ENCODE data around the gene ITGB1. TPM values are rescaled to one million over a fixed set of nuclear protein-coding genes. Genes with fewer than 3 reads are reported as not detected.
A peak's percentile ranks its signal among the peaks of the same experiment; 100 is the strongest.

Gene ITGB1
- total and polyA plus RNA-seq, 2 experiments from 2014 or later, result 3,297 to 5,235 TPM

DNA sequence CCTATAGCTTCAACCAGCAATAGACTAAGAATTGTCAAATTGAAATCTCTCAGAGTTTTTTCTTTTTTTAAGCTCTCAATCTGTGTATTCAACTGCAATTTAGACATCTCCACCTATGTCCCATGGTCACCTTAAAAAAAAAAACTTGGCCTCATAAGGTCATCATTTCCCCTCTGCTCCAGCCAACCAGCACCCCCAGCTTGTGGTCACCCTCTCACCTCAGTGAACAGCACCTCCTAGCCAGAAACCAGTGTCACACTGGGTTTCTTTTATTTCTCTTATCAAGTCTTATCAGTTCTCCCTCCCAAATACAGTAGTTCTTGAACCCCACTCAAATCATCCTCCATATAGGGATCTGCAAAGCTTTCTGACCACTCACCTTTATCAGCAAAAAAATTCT lies 4.0 kb downstream of the ITGB1 start:
- Histone ChIP-seq H3K79me2 (ENCODE audit: insufficient read depth) (peaks cover 94% of the 10 kb centered on the region), H3K27ac (peak overlapping the region; percentile 96), H2AFZ (no peak overlapping the region), H3K36me3 (ENCODE audit: low read depth) (peaks cover 30% of the 10 kb centered on the region), H3K9me3 (ENCODE audit: low read depth) (no peaks in the 10 kb centered on the region), H4K20me1 (ENCODE audit: insufficient read depth) (peaks cover 68% of the 10 kb centered on the region), H3K4me1 (ENCODE audit: insufficient read depth) (peaks cover 56% of the 10 kb centered on the region), H3K9me2 (ENCODE audit: insufficient read depth) (no peaks in the 10 kb centered on the region), H3K9ac (peak overlapping the region; percentile 97), H3K4me2 (ENCODE audit: unreplicated experiment) (peak overlapping the region; percentile 96), H3K27me3 (replicated peaks; ENCODE audit: insufficient read depth) (no peaks in the 10 kb centered on the region), H3F3A (ENCODE audit: insufficient read depth) (peaks cover 84% of the 10 kb centered on the region), H3K4me3 (peak overlapping the region; percentile 84)
- no peak for DNase-seq
- in situ Hi-C loops (cut with MboI), result no loop called here
- TF ChIP-seq EZH2 (IDR thresholded peaks at IDR 0.05; ENCODE audit: insufficient read depth, poor library complexity, severe bottlenecking) (no peak), EZH2phosphoT487 (IDR thresholded peaks at IDR 0.05; ENCODE audit: insufficient read depth, low read depth) (no peak)

DNA sequence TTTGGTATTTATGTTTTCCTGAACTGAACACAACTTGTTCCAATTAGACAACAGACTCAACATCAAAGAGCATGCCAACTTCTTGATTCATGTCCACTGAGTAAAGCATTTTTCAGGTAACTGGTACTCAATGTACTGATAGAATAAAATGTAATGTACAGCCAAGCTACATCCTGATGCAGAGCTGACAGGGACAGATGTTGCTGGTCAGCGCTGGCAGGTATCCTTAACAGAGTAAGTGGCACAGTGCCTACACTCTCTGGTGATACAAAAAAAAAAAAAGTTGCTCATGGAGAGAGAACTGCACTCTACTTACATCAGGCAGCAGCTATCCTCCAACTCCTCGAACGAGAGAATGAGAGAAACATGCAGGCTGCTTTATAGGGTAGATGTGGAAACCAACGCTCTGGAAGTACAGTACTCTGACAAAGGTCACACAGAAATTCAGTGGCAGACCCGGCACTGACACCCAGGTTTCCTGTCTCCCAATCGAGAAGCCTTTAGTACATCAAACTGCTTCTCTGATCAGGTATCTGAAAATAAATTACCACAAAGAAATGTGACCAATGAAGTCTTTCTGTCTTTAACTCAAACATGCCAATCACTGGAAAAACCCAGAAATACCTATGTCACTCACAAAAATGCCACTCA lies 4.6 kb downstream of the ITGB1 start:
- Histone ChIP-seq H3K27ac (peak overlapping the region; percentile 96), H3K4me1 (ENCODE audit: insufficient read depth) (peaks cover 63% of the 10 kb centered on the region), H3K9me3 (ENCODE audit: low read depth) (no peaks in the 10 kb centered on the region), H3K9me2 (ENCODE audit: insufficient read depth) (no peaks in the 10 kb centered on the region), H3K36me3 (ENCODE audit: low read depth) (peaks cover 30% of the 10 kb centered on the region), H3K9ac (peak overlapping the region; percentile 97), H3K4me3 (peak overlapping the region; percentile 84), H3K79me2 (ENCODE audit: insufficient read depth) (peaks cover 94% of the 10 kb centered on the region), H4K20me1 (ENCODE audit: insufficient read depth) (peaks cover 74% of the 10 kb centered on the region), H3F3A (ENCODE audit: insufficient read depth) (peaks cover 85% of the 10 kb centered on the region), H3K27me3 (replicated peaks; ENCODE audit: insufficient read depth) (no peaks in the 10 kb centered on the region), H2AFZ (no peak overlapping the region), H3K4me2 (ENCODE audit: unreplicated experiment) (peak overlapping the region; percentile 96)
- no peak for DNase-seq
- 52 to 56% methylated on average over 6 of the region's 6 CpGs for WGBS, 2 experiments (ENCODE audit: low coverage in 1 of 2, low lambda C conversion rate in 2 of 2, missing lambda C conversion rate in 2 of 2)
- TF ChIP-seq EZH2phosphoT487 (IDR thresholded peaks at IDR 0.05; ENCODE audit: insufficient read depth, low read depth), result no peak
- no peak for TF ChIP-seq EZH2 (IDR thresholded peaks at IDR 0.05; ENCODE audit: insufficient read depth, poor library complexity, severe bottlenecking)
- in situ Hi-C loops (cut with MboI), result no loop called here

GRCh38 chr10:32952541-32953276 lies 5.3 kb downstream of the ITGB1 start:
- Histone ChIP-seq H3K36me3 (ENCODE audit: low read depth) (peaks cover 30% of the 10 kb centered on the region), H3K9me2 (ENCODE audit: insufficient read depth) (no peaks in the 10 kb centered on the region), H3K79me2 (ENCODE audit: insufficient read depth) (peaks cover 100% of the 10 kb centered on the region), H3K9ac (peak overlapping the region; percentile 97), H3K4me2 (ENCODE audit: unreplicated experiment) (peak overlapping the region; percentile 96), H3K27ac (peak overlapping the region; percentile 96), H4K20me1 (ENCODE audit: insufficient read depth) (peaks cover 81% of the 10 kb centered on the region), H2AFZ (no peak overlapping the region), H3K9me3 (ENCODE audit: low read depth) (no peaks in the 10 kb centered on the region), H3K4me1 (ENCODE audit: insufficient read depth) (peaks cover 70% of the 10 kb centered on the region), H3F3A (ENCODE audit: insufficient read depth) (peaks cover 92% of the 10 kb centered on the region), H3K27me3 (replicated peaks; ENCODE audit: insufficient read depth) (no peaks in the 10 kb centered on the region), H3K4me3 (peak overlapping the region; percentile 84)
- 79 to 84% methylated on average over 4 of the region's 4 CpGs for WGBS, 2 experiments (ENCODE audit: low coverage in 1 of 2, low lambda C conversion rate in 2 of 2, missing lambda C conversion rate in 2 of 2)
- no peak for TF ChIP-seq EZH2 (IDR thresholded peaks at IDR 0.05; ENCODE audit: insufficient read depth, poor library complexity, severe bottlenecking)
- TF ChIP-seq EZH2phosphoT487 (IDR thresholded peaks at IDR 0.05; ENCODE audit: insufficient read depth, low read depth), result no peak
- in situ Hi-C loops (cut with MboI), result no loop called here
- no peak for DNase-seq

GRCh38 chr10:32952094-32952493 lies 5.9 kb downstream of the ITGB1 start:
- no peak for DNase-seq
- no peaks in the 10 kb centered on the region for H3K9me2 ChIP-seq (ENCODE audit: insufficient read depth)
- H3K4me2 ChIP-seq (ENCODE audit: unreplicated experiment), result peak overlapping the region; percentile 96
- H2AFZ ChIP-seq, result no peak overlapping the region
- H3K4me3 ChIP-seq, result peak overlapping the region; percentile 84
- in situ Hi-C loops (cut with MboI), result no loop called here
- TF ChIP-seq EZH2phosphoT487 (IDR thresholded peaks at IDR 0.05; ENCODE audit: insufficient read depth, low read depth) (no peak), EZH2 (IDR thresholded peaks at IDR 0.05; ENCODE audit: insufficient read depth, poor library complexity, severe bottlenecking) (no peak)
- H3K79me2 ChIP-seq (ENCODE audit: insufficient read depth), result peaks cover 100% of the 10 kb centered on the region
- no peaks in the 10 kb centered on the region for H3K27me3 ChIP-seq (replicated peaks; ENCODE audit: insufficient read depth)
- peaks cover 76% of the 10 kb centered on the region for H3K4me1 ChIP-seq (ENCODE audit: insufficient read depth)
- H3K36me3 ChIP-seq (ENCODE audit: low read depth), result peaks cover 30% of the 10 kb centered on the region
- peaks cover 96% of the 10 kb centered on the region for H3F3A ChIP-seq (ENCODE audit: insufficient read depth)
- 0 out of 2 replicates have a peak overlapping the region, but pooled peaks have one; percentile 97 for H3K9ac ChIP-seq
- H4K20me1 ChIP-seq (ENCODE audit: insufficient read depth), result peaks cover 85% of the 10 kb centered on the region
- peak overlapping the region; percentile 96 for H3K27ac ChIP-seq
- H3K9me3 ChIP-seq (ENCODE audit: low read depth), result no peaks in the 10 kb centered on the region
